HEK293 (cell line): ENCODE data around the gene ARHGEF11.

Experiments used
- BCL11A ChIP-seq: fragments of 450-650 bp; formaldehyde crosslinking; IDR thresholded peaks from 2 replicates; pipeline ENCODE4 v1.5.1; 2016; ENCODE audit warnings: low read depth, missing biosample characterization, missing genetic modification characterization
- CTCF ChIP-seq: fragments of 450-650 bp; formaldehyde crosslinking; IDR thresholded peaks from 2 replicates; pipeline ENCODE4 v1.5.1; 2016; ENCODE audit warnings: missing biosample characterization, missing genetic modification characterization
- SALL2 ChIP-seq: fragments of 450-650 bp; formaldehyde crosslinking; IDR thresholded peaks from 2 replicates; pipeline ENCODE4 v1.5.0; 2017; ENCODE audit warnings: missing biosample characterization, mild to moderate bottlenecking, missing genetic modification characterization, borderline replicate concordance
- ZBTB1 ChIP-seq: fragments of 450-650 bp; formaldehyde crosslinking; IDR thresholded peaks from 2 replicates; pipeline ENCODE4 v1.5.1; 2016; ENCODE audit warnings: missing biosample characterization, missing genetic modification characterization
- ZBTB8A ChIP-seq: fragments of 450-650 bp; formaldehyde crosslinking; IDR thresholded peaks from 2 replicates; pipeline ENCODE4 v1.5.1; 2016; ENCODE audit warnings: missing biosample characterization, missing genetic modification characterization
- ZNF184 ChIP-seq: fragments of 450-650 bp; IDR thresholded peaks from 2 replicates; pipeline ENCODE4 v1.5.1; 2018; ENCODE audit warnings: missing biosample characterization, mild to moderate bottlenecking, missing genetic modification characterization
- ZNF560 ChIP-seq: fragments of 450-650 bp; formaldehyde crosslinking; IDR thresholded peaks from 2 replicates; pipeline ENCODE4 v1.5.1; 2017; ENCODE audit warnings: missing biosample characterization, missing genetic modification characterization, borderline replicate concordance
- ZNF660 ChIP-seq: fragments of 450-650 bp; IDR thresholded peaks from 2 replicates; pipeline ENCODE4 v1.5.1; 2018; ENCODE audit warnings: missing biosample characterization, mild to moderate bottlenecking, missing genetic modification characterization
- ZNF76 ChIP-seq: fragments of 450-650 bp; formaldehyde crosslinking; IDR thresholded peaks from 2 replicates; pipeline ENCODE4; 2016; ENCODE audit warnings: low read depth, missing biosample characterization, missing genetic modification characterization, borderline replicate concordance
- ZNF830 ChIP-seq: fragments of 450-650 bp; IDR thresholded peaks from 2 replicates; pipeline ENCODE4 v1.5.0; 2018; ENCODE audit warnings: missing biosample characterization, missing genetic modification characterization, low read depth, mild to moderate bottlenecking, moderate library complexity
- ZXDB ChIP-seq: fragments of 450-650 bp; formaldehyde crosslinking; IDR thresholded peaks from 2 replicates; pipeline ENCODE4 v1.5.1; 2016; ENCODE audit warnings: missing biosample characterization, missing genetic modification characterization
- TF ChIP-seq, protein P1 (sequence below): fragments of 450-650 bp; formaldehyde crosslinking; IDR thresholded peaks from 2 replicates; pipeline ENCODE4 v1.5.1; 2016; ENCODE audit warnings: missing biosample characterization, missing genetic modification characterization

- TF ChIP-seq CTCF (tag by site-specific recombination) (no peak; the same call in none of the 2 replicates), SALL2 (tag by site-specific recombination) (no peak), ZXDB (no peak), ZBTB8A (tag by site-specific recombination) (no peak), ZNF184 (tag by site-specific recombination) (no peak), ZNF560 (no peak), ZNF76 (tag by site-specific recombination) (no peak), ZNF830 (tag by site-specific recombination) (no peak), ZBTB1 (no peak), BCL11A (tag by site-specific recombination) (no peak), ZNF660 (tag by site-specific recombination) (no peak)
- TF ChIP-seq, protein P1, sequence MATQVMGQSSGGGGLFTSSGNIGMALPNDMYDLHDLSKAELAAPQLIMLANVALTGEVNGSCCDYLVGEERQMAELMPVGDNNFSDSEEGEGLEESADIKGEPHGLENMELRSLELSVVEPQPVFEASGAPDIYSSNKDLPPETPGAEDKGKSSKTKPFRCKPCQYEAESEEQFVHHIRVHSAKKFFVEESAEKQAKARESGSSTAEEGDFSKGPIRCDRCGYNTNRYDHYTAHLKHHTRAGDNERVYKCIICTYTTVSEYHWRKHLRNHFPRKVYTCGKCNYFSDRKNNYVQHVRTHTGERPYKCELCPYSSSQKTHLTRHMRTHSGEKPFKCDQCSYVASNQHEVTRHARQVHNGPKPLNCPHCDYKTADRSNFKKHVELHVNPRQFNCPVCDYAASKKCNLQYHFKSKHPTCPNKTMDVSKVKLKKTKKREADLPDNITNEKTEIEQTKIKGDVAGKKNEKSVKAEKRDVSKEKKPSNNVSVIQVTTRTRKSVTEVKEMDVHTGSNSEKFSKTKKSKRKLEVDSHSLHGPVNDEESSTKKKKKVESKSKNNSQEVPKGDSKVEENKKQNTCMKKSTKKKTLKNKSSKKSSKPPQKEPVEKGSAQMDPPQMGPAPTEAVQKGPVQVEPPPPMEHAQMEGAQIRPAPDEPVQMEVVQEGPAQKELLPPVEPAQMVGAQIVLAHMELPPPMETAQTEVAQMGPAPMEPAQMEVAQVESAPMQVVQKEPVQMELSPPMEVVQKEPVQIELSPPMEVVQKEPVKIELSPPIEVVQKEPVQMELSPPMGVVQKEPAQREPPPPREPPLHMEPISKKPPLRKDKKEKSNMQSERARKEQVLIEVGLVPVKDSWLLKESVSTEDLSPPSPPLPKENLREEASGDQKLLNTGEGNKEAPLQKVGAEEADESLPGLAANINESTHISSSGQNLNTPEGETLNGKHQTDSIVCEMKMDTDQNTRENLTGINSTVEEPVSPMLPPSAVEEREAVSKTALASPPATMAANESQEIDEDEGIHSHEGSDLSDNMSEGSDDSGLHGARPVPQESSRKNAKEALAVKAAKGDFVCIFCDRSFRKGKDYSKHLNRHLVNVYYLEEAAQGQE (tag by site-specific recombination) = no peak
Measured at GRCh38 chr1:156928043-156928602, 117.4 kb downstream of the ARHGEF11 start.
